WTC11 (cell line): ENCODE data around the gene PLPP3. TPM values are rescaled to one million over a fixed set of nuclear protein-coding genes. Genes with fewer than 3 reads are reported as not detected.

ENCODE experiments used
- ATAC-seq: fragments of 200-7000 bp; cut with Tn5 transposase; 2 replicates; pipeline ENCODE4 v1.10.0; 2021; ENCODE audit warnings: mild to moderate bottlenecking, moderate library complexity
- CTCF ChIA-PET: fragments of 300-600 bp; sonication (Branson Sonifier 250); formaldehyde crosslinking; loops from one replicate; lab custom pipeline; 2021; ENCODE audit warnings: antibody characterized with exemption; lab: Charles Lee
- POLR2A ChIA-PET: fragments of 350-600 bp; sonication (Branson Sonifier 250); formaldehyde crosslinking; loops from one replicate; lab custom pipeline; 2021; ENCODE audit warnings: antibody characterized with exemption; lab: Charles Lee
- DNase-seq: peaks from one replicate; pipeline ENCODE4 v3.0.0; 2021; ENCODE audit warnings: low spot score
- H3K27ac Mint-ChIP-seq: 2 replicates; pipeline ENCODE4 v1.8.0; 2021; ENCODE audit warnings: mixed read lengths
- H3K27me3 Mint-ChIP-seq: 2 replicates; pipeline ENCODE4 v1.8.0; 2021; ENCODE audit warnings: low read depth, mild to moderate bottlenecking, moderate library complexity, mixed read lengths
- H3K36me3 Mint-ChIP-seq: 2 replicates; pipeline ENCODE4 v1.8.0; 2021; ENCODE audit warnings: mixed read lengths
- H3K4me1 Mint-ChIP-seq: 2 replicates; pipeline ENCODE4 v1.8.0; 2022; ENCODE audit warnings: mixed read lengths
- H3K4me3 Mint-ChIP-seq: 2 replicates; pipeline ENCODE4 v1.8.0; 2021; ENCODE audit warnings: mild to moderate bottlenecking, moderate library complexity, mixed read lengths
- H3K9me3 Mint-ChIP-seq: 2 replicates; pipeline ENCODE4 v1.8.0; 2021; ENCODE audit warnings: mixed read lengths
- FOXK1 ChIP-seq: sonication (generic); formaldehyde crosslinking; IDR thresholded peaks from 2 replicates; pipeline ENCODE4 v1.8.0; 2022; ENCODE audit warnings: mild to moderate bottlenecking, moderate library complexity, missing genetic modification reagents
- HMGA2 ChIP-seq: fragments of 250-450 bp; sonication (Bioruptor Pico); IDR thresholded peaks from 2 replicates; pipeline ENCODE4 v1.4.0; 2021; ENCODE audit warnings: mild to moderate bottlenecking, moderate library complexity
- IRF2 ChIP-seq: sonication (generic); formaldehyde crosslinking; IDR thresholded peaks from 2 replicates; pipeline ENCODE4 v1.8.0; 2022; ENCODE audit warnings: low read depth, missing genetic modification reagents, borderline replicate concordance
- NFYB ChIP-seq: sonication (generic); formaldehyde crosslinking; conservative IDR thresholded peaks from 2 replicates; pipeline ENCODE4 v1.8.0; 2022; ENCODE audit warnings: low read depth, missing genetic modification reagents
- NR2C2 ChIP-seq: sonication (generic); formaldehyde crosslinking; IDR thresholded peaks from 2 replicates; pipeline ENCODE4 v1.8.0; 2022; ENCODE audit warnings: mild to moderate bottlenecking, missing genetic modification reagents
- SOX15 ChIP-seq: fragments of 250-450 bp; sonication (Bioruptor Pico); IDR thresholded peaks from 2 replicates; pipeline ENCODE4 v1.9.0; 2021; ENCODE audit warnings: mild to moderate bottlenecking
- SP1 ChIP-seq: sonication (generic); formaldehyde crosslinking; conservative IDR thresholded peaks from 2 replicates; pipeline ENCODE4 v1.8.1; 2022; ENCODE audit warnings: missing genetic modification reagents
- ZNF121 ChIP-seq: sonication (generic); formaldehyde crosslinking; IDR thresholded peaks from 2 replicates; pipeline ENCODE4 v1.8.0; 2023; ENCODE audit warnings: missing genetic modification reagents
- ZNF263 ChIP-seq: sonication (generic); formaldehyde crosslinking; IDR thresholded peaks from 2 replicates; pipeline ENCODE4 v1.8.1; 2022; ENCODE audit warnings: low read depth, mild to moderate bottlenecking, moderate library complexity, missing genetic modification reagents
- total RNA-seq: library from RNA; stranded (reverse); gene quantifications from 3 replicates; pipeline ENCODE4 v1.2.3, GENCODE V29; 2021
- TF ChIP-seq, protein P1 (sequence below): sonication (generic); formaldehyde crosslinking; IDR thresholded peaks from 2 replicates; pipeline ENCODE4 v1.8.1; 2023; ENCODE audit warnings: mild to moderate bottlenecking, missing genetic modification reagents, borderline replicate concordance
- TF ChIP-seq, protein P2 (sequence below): sonication (generic); formaldehyde crosslinking; IDR thresholded peaks from 2 replicates; pipeline ENCODE4 v1.8.1; 2023; ENCODE audit warnings: mild to moderate bottlenecking, moderate library complexity, missing genetic modification reagents
- TF ChIP-seq, protein P3 (sequence below): sonication (generic); formaldehyde crosslinking; IDR thresholded peaks from 2 replicates; pipeline ENCODE4 v1.8.0; 2022; ENCODE audit warnings: mild to moderate bottlenecking, missing genetic modification reagents

The PLPP3 gene
- total RNA-seq, 1 experiment from 2014 or later = 31.0 TPM

DNA sequence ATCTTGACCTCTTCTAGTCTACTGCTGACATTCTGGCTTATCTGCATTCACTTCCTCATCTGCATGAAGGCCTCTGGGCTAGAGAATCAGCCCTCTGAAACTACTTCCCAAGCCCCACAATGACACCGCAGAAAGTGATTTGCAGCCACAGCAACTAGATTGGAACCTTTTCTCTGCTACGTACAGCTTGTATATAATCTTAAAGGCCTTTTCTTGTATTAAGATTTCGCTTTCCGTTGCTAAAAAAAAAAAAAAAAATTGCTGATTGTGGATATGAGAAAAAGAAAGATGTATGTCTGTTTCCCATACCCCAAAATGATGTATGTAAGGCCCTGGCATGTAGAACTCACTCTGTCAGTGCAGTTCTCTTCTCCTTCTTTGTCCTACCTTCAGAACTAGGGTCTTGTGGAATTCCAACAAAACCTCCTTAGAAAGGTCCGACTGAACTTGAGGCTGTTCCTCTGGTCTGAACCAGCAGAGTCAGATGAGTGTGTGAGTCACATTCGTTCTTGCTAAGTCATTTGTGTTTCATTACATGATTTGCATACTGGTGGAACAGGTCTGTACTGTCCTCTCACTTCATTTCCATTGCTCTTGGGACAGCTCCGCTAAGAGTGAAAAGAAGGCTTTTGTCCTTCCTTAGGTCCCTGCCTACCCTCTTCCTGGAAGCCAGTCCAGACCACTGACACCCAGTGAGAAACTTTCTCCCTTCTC lies 62.7 kb downstream of the PLPP3 start (continued):
- TF ChIP-seq, protein P1, sequence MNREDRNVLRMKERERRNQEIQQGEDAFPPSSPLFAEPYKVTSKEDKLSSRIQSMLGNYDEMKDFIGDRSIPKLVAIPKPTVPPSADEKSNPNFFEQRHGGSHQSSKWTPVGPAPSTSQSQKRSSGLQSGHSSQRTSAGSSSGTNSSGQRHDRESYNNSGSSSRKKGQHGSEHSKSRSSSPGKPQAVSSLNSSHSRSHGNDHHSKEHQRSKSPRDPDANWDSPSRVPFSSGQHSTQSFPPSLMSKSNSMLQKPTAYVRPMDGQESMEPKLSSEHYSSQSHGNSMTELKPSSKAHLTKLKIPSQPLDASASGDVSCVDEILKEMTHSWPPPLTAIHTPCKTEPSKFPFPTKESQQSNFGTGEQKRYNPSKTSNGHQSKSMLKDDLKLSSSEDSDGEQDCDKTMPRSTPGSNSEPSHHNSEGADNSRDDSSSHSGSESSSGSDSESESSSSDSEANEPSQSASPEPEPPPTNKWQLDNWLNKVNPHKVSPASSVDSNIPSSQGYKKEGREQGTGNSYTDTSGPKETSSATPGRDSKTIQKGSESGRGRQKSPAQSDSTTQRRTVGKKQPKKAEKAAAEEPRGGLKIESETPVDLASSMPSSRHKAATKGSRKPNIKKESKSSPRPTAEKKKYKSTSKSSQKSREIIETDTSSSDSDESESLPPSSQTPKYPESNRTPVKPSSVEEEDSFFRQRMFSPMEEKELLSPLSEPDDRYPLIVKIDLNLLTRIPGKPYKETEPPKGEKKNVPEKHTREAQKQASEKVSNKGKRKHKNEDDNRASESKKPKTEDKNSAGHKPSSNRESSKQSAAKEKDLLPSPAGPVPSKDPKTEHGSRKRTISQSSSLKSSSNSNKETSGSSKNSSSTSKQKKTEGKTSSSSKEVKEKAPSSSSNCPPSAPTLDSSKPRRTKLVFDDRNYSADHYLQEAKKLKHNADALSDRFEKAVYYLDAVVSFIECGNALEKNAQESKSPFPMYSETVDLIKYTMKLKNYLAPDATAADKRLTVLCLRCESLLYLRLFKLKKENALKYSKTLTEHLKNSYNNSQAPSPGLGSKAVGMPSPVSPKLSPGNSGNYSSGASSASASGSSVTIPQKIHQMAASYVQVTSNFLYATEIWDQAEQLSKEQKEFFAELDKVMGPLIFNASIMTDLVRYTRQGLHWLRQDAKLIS (CRISPR knock-in tag) = no peak
- TF ChIP-seq NR2C2 (CRISPR knock-in tag) (no peak), NFYB (CRISPR knock-in tag) (no peak), ZNF121 (CRISPR knock-in tag) (0 out of 2 replicates have a peak, but pooled peaks have one; percentile 7)
- TF ChIP-seq, all 79 proteins: peak for 2

DNA sequence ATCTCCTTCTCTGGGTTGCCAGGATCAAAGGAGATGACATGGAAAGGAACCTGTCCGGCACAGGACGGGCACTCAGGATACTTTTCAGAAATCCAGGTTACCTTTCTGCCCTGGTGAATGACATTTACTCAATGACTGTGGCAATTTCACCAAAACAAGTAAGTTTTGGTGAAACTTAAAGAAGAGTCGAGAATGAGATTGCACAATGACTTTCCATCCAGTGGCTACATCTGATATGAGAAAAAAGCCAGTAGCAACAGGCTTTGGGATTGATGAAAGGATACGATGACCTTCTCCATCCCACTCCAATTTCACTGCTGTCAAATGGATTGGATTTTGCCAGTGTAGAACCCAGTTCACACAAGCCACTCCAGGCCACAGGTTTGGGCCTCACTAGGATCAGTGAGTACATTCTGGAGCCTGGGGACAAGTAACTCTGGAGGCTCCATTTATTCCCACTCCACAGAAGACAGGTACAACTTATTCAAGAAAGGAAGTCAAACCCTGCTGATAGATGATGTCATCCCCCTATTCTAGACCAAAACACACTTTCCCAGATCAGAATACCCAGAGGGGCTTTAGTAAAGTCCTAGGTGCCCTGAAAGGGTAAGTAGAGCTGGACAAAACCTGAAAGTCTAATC lies 63.3 kb downstream of the PLPP3 start:
- POLR2A ChIA-PET = no interaction called here
- Mint-ChIP-seq H3K9me3 (no peaks in the 10 kb centered on the region), H3K36me3 (peaks cover 31% of the 10 kb centered on the region), H3K27ac (peak overlapping the region; percentile 98), H3K27me3 (no peaks in the 10 kb centered on the region), H3K4me1 (peaks cover 73% of the 10 kb centered on the region), H3K4me3 (no peak overlapping the region)
- CTCF ChIA-PET = interaction anchor here (1.7 to 2.3 kb wide), 2 partner anchors 61 to 65 kb away, joined by 5 to 7 read pairs; no protein-coding TSS in a partner anchor
- TF ChIP-seq FOXK1 (CRISPR knock-in tag) = no peak
- TF ChIP-seq NR2C2 (CRISPR knock-in tag) = no peak
- TF ChIP-seq, protein P2, sequence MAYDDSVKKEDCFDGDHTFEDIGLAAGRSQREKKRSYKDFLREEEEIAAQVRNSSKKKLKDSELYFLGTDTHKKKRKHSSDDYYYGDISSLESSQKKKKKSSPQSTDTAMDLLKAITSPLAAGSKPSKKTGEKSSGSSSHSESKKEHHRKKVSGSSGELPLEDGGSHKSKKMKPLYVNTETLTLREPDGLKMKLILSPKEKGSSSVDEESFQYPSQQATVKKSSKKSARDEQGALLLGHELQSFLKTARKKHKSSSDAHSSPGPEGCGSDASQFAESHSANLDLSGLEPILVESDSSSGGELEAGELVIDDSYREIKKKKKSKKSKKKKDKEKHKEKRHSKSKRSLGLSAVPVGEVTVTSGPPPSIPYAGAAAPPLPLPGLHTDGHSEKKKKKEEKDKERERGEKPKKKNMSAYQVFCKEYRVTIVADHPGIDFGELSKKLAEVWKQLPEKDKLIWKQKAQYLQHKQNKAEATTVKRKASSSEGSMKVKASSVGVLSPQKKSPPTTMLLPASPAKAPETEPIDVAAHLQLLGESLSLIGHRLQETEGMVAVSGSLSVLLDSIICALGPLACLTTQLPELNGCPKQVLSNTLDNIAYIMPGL = no peak
- no peak for TF ChIP-seq HMGA2 (CRISPR knock-in tag)
- TF ChIP-seq, protein P3, sequence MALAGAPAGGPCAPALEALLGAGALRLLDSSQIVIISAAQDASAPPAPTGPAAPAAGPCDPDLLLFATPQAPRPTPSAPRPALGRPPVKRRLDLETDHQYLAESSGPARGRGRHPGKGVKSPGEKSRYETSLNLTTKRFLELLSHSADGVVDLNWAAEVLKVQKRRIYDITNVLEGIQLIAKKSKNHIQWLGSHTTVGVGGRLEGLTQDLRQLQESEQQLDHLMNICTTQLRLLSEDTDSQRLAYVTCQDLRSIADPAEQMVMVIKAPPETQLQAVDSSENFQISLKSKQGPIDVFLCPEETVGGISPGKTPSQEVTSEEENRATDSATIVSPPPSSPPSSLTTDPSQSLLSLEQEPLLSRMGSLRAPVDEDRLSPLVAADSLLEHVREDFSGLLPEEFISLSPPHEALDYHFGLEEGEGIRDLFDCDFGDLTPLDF (CRISPR knock-in tag) = no peak
- TF ChIP-seq ZNF263 (CRISPR knock-in tag) = no peak
- TF ChIP-seq, protein P1 (CRISPR knock-in tag) = no peak
- TF ChIP-seq SOX15 (CRISPR knock-in tag) = no peak
- no peak for TF ChIP-seq IRF2 (CRISPR knock-in tag)
- TF ChIP-seq SP1 (CRISPR knock-in tag) = no peak
- DNase-seq (no peak), ATAC-seq (no peak)
